OCI-LY1 (cell line): ENCODE measurements around the gene SLC39A10.

ENCODE experiments used
- CTCF ChIP-seq: fragments of 200-600 bp; sonication (generic), shearing (Covaris generic); IDR thresholded peaks from 2 replicates; pipeline ENCODE4 v1.5.1; 2017; ENCODE audit warnings: mild to moderate bottlenecking, antibody characterized with exemption, low read length, moderate library complexity, mixed read lengths
- EZH2 ChIP-seq: fragments of 200-600 bp; sonication (generic), shearing (Covaris generic); IDR thresholded peaks from 2 replicates; pipeline ENCODE4 v1.8.0; 2017; ENCODE audit warnings: borderline replicate concordance, mixed run types, mild to moderate bottlenecking, antibody characterized with exemption, low read length, moderate library complexity, mixed read lengths

DNA sequence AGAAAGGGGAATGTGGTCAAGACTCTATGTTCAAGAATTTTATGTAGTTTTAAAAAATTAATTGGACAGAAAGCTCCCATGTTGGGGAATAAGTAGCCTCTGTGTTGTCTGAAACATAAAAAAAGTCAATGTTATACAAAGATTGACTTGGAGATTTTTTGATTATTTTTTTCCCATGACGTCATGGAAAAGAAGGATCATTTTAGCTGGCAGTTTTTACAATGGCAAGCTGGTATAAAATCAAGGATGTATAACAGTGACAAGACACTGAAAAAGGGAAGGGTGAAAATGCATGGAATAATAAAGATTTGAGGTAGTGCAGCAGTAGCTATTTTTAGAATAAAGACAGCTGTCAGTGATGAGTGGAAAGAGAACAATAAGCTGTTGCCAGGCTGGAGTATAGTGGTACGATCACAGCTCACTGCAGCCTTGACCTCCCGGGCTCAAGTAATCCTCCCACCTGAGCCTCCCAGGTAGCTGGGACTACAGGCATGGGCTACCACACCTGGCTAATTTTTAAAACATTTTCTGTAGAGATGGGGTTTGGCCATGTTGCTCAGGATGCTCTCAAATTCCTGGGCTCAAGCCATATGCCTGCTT is 9.2 kb downstream of the SLC39A10 start:
- TF ChIP-seq CTCF (no peak), EZH2 (no peak)
